CD1c-positive myeloid dendritic cell (primary cell): Measurements from ENCODE around the gene ZNF324B.
A peak's percentile ranks its signal among the peaks of the same experiment; 100 is the strongest.
"Not testable (repeated sequence)": the region's sequence is repeated elsewhere in the genome, so short reads cannot be mapped to it uniquely, and the experiment has no call there.

Experiments
- DNase-seq: peaks from one replicate; pipeline ENCODE4 v3.0.0-alpha.2; 2016; ENCODE audit errors: extremely low spot score

The ZNF324B gene

DNA sequence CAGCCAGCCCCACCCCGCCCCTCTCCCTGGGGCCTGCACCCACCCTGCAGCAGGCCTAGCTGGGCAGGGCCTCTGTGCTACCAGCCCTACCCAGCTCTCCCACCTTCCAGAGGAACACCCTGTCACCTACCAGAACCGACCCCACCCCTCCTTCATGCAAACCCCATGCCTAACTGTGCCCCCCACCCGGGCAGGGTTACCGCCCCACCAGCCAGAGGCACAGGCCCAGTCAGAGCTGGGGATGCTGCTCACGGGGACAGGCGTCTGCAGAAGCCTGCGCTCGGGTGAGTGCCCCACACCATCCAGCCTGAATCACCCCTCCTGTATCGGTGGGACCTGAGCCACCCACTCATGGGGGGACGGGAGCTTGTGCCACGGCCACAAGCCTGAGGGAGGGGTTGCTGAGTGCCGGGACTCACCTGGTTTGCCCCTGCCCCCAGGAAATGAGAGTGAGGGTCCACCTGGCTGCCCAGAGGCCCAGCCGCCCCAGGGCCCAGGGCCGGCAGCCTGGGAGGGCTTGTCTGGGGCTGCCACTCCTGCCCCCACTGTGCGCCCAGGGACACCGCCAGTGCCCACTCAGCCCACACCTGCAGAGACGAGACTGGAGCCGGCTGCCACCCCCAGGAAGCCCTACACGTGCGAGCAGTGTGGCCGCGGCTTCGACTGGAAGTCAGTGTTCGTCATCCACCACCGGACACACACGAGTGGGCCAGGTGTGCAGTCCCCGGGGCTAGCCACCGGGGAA lies 28.5 kb downstream of the ZNF324B start:
- no peak for DNase-seq

DNA sequence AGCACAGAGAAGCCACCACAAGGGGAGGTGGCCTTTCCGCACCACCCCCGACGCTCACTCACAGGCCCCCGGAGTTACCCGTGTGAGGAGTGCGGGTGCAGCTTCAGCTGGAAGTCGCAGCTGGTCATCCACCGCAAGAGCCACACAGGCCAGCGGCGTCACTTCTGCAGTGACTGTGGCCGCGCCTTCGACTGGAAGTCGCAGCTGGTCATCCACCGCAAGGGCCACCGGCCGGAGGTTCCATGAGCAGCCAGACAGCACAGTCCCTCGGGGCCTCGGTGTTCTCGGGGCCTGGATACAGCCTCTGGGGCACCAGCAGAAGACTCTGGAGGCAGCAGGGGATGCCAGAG lies 29.0 kb downstream of the ZNF324B start:
- no peak for DNase-seq

DNA sequence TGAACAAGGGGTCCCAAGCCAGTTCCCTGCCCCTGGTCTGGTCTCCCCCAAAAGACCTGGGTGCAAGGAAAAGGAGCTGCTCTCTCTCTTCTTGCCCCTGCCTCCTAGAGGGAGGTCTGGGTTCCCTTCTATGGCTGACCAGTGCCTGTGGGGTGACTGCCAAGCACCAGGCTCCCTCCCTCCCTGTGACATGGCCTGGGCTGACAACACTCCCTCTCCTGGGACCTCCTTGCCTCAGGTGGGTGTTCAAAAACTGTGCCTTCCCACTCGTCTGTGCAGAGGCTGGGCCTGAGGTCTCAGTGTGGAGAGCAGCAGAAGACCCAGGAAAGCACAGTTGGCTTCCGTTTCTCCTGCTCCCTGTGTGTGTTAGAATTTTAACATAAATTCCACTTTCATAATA lies 29.4 kb downstream of the ZNF324B start:
- DNase-seq, result no peak

GRCh38 chr19:58482372-58482771 lies 30.9 kb downstream of the ZNF324B start:
- no peak for DNase-seq

GRCh38 chr19:58483776-58484175 lies 32.4 kb downstream of the ZNF324B start:
- no peak for DNase-seq

DNA sequence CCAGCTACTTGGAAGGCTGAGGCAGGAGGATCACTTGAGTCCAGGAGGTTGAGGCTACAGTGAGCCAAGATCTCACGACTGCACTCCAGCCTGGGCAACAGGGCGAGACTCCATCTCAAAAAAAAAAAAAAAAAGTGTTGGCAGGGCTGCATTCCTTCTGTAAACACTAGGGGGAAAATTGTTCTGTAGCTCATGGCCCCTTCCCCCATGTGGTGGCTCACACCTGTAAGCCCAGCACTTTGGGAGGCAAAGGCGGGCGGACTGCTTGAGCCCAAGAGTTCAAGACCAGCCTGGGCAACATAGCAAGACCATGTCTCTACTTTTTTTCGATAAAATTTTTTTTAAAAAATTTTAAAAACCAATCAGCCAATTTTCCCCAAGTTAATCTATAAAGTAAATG lies 32.9 kb downstream of the ZNF324B start:
- DNase-seq, result not testable (repeated sequence)

GRCh38 chr19:58491393-58491792 lies 40.0 kb downstream of the ZNF324B start:
- DNase-seq, result no peak

DNA sequence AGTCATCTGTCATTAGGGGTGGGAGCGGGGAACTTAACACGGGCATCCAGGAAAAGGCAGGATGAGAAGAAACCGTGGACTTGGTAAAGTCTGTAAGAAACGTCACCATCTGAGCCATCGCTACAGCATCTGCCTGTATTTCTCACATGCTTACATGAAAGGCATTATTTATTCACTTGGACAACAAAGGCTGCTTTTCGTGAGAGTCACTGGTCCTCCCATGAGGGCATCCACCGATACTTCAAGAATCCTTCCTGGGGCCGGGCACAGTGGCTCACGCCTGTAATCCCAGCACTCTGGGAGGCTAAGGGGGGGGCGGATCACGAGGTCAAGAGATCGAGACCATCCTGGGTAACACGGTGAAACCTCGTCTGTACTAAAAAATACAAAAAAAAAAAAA lies 40.8 kb downstream of the ZNF324B start:
- no peak for DNase-seq

GRCh38 chr19:58497634-58498170 lies 46.3 kb downstream of the ZNF324B start:
- DNase-seq, result no peak

- no peak for DNase-seq
These were observed 47.0 kb downstream of the ZNF324B start for GRCh38 chr19:58498316-58499020.

- DNase-seq, result peak; percentile 99
These were observed 47.9 kb downstream of the ZNF324B start for GRCh38 chr19:58499021-58499927.

- no peak for DNase-seq
These were observed 48.8 kb downstream of the ZNF324B start for GRCh38 chr19:58500242-58500641.
